ENCODE measurements around the gene TMEM259.

The TMEM259 gene

GRCh38 chr19:1011831-1012333 lies 9.0 kb downstream of the TMEM259 start:
- DNase-seq (ENCODE audit: low read depth), result no peak
- no peak overlapping the region for H3K4me3 ChIP-seq (ENCODE audit: low read length)
- TF ChIP-seq CTCF (conservative IDR thresholded peaks at IDR 0.05; ENCODE audit: low read length), result no peak

GRCh38 chr19:1010586-1011510 lies 10.1 kb downstream of the TMEM259 start:
- no peak overlapping the region for H3K4me3 ChIP-seq (ENCODE audit: low read length)
- no peak for TF ChIP-seq CTCF (conservative IDR thresholded peaks at IDR 0.05; ENCODE audit: low read length)
- DNase-seq (ENCODE audit: low read depth), result no peak

- no peak overlapping the region for H3K4me3 ChIP-seq (ENCODE audit: low read length)
- DNase-seq (ENCODE audit: low read depth), result no peak
- TF ChIP-seq CTCF (conservative IDR thresholded peaks at IDR 0.05; ENCODE audit: low read length), result no peak
These were observed 10.9 kb downstream of the TMEM259 start for GRCh38 chr19:1009981-1010538.

- no peak for TF ChIP-seq CTCF (conservative IDR thresholded peaks at IDR 0.05; ENCODE audit: low read length)
- no peak for DNase-seq (ENCODE audit: low read depth)
These were observed 11.6 kb downstream of the TMEM259 start for GRCh38 chr19:1009041-1009980.

GRCh38 chr19:1008268-1009040 lies 12.5 kb downstream of the TMEM259 start:
- no peak for DNase-seq (ENCODE audit: low read depth)

More at GRCh38 chr19:1009041-1009980, 11.6 kb downstream of the TMEM259 start:
- H3K4me3 ChIP-seq (ENCODE audit: low read length), result no peak overlapping the region

More at GRCh38 chr19:1008268-1009040, 12.5 kb downstream of the TMEM259 start:
- TF ChIP-seq CTCF (conservative IDR thresholded peaks at IDR 0.05; ENCODE audit: low read length), result no peak
- H3K4me3 ChIP-seq (ENCODE audit: low read length), result no peak overlapping the region

All from AG10803 (cell line).